GM23248 (cell line): Measurements from ENCODE around the gene SPEF2. TPM values are rescaled to one million over a fixed set of nuclear protein-coding genes. Genes with fewer than 3 reads are reported as not detected.

Experiments
- DNase-seq: peaks from one replicate; pipeline ENCODE4 v3.0.0-alpha.2; 2015
- H2AFZ ChIP-seq: fragments of 200-600 bp; sonication (generic); 2 replicates; pipeline ENCODE4 v1.6.1; 2016; ENCODE audit warnings: antibody characterized with exemption
- H3F3A ChIP-seq: fragments of 200-600 bp; sonication (generic); 2 replicates; pipeline ENCODE4 v1.6.1; 2016; ENCODE audit warnings: mild to moderate bottlenecking, antibody characterized with exemption, mixed run types; ENCODE audit not compliant: insufficient read depth
- H3K27ac ChIP-seq: fragments of 200-600 bp; sonication (generic); 2 replicates; pipeline ENCODE4 v1.5.1; 2016; ENCODE audit warnings: mild to moderate bottlenecking
- H3K27me3 ChIP-seq: fragments of 200-600 bp; sonication (generic); replicated peaks from 2 replicates; pipeline ENCODE4 v1.6.1; 2016; ENCODE audit warnings: mild to moderate bottlenecking; ENCODE audit not compliant: insufficient read depth
- H3K36me3 ChIP-seq: fragments of 200-600 bp; sonication (generic); 2 replicates; pipeline ENCODE4 v1.6.1; 2016; ENCODE audit warnings: low read depth, mild to moderate bottlenecking
- H3K4me1 ChIP-seq: fragments of 200-600 bp; sonication (generic); 2 replicates; pipeline ENCODE4 v1.6.1; 2016; ENCODE audit warnings: mild to moderate bottlenecking; ENCODE audit not compliant: insufficient read depth
- H3K4me2 ChIP-seq: fragments of 200-600 bp; sonication (generic); one replicate; pipeline ENCODE4 v1.6.1; 2016; ENCODE audit warnings: mild to moderate bottlenecking; ENCODE audit not compliant: unreplicated experiment
- H3K4me3 ChIP-seq: fragments of 200-600 bp; sonication (generic); 2 replicates; pipeline ENCODE4 v1.5.1; 2016; ENCODE audit warnings: mild to moderate bottlenecking
- H3K79me2 ChIP-seq: fragments of 200-600 bp; sonication (generic); 2 replicates; pipeline ENCODE4 v1.6.1; 2016; ENCODE audit warnings: mild to moderate bottlenecking; ENCODE audit not compliant: insufficient read depth
- H3K9ac ChIP-seq: fragments of 200-600 bp; sonication (generic); 2 replicates; pipeline ENCODE4 v1.6.1; 2016; ENCODE audit warnings: mild to moderate bottlenecking
- H3K9me2 ChIP-seq: fragments of 200-600 bp; sonication (generic); 2 replicates; pipeline ENCODE4 v1.6.1; 2016; ENCODE audit warnings: mixed run types, mild to moderate bottlenecking, moderate library complexity; ENCODE audit not compliant: insufficient read depth
- H3K9me3 ChIP-seq: fragments of 200-600 bp; sonication (generic); one replicate; pipeline ENCODE4 v1.6.1; 2017; ENCODE audit warnings: low read depth
- H4K20me1 ChIP-seq: fragments of 200-600 bp; sonication (generic); 2 replicates; pipeline ENCODE4 v1.6.0; 2016; ENCODE audit not compliant: insufficient read depth
- EZH2 ChIP-seq: fragments of 200-600 bp; sonication (generic); IDR thresholded peaks from 2 replicates; pipeline ENCODE4 v1.6.1; 2018; ENCODE audit warnings: antibody characterized with exemption, mild to moderate bottlenecking; ENCODE audit not compliant: insufficient read depth, poor library complexity, severe bottlenecking
- EZH2phosphoT487 ChIP-seq: fragments of 200-600 bp; sonication (generic); IDR thresholded peaks from 2 replicates; pipeline ENCODE4 v1.6.1; 2018; ENCODE audit warnings: antibody characterized with exemption, moderate library complexity, mild to moderate bottlenecking, low read depth; ENCODE audit not compliant: insufficient read depth
- WGBS, 2 experiments: methylation state at CpG; one replicate each; pipeline ENCODE4 v1.1.6; 2015 to 2017; ENCODE audit warnings: low lambda C conversion rate in 2 of 2, low coverage in 1 of 2; ENCODE audit errors: missing lambda C conversion rate in 2 of 2; 5-methylcytosine and 5-hydroxymethylcytosine counted together
- in situ Hi-C: fragments of 300-500 bp; cut with MboI; formaldehyde crosslinking; loops from 2 replicates; pipeline ENCODE4 v1.15.0; 2020
- polyA plus RNA-seq: library from polyadenylated mRNA; unstranded; fragments of >200 nt; fragmentation: Nextera tagmentation; extraction: Ambion mirVana; gene quantifications from 2 replicates; pipeline ENCODE4 v1.2.1, GENCODE V29; 2016
- small RNA-seq: library from RNA; depleted of rRNA; stranded (forward); fragments of <200 nt; gene quantifications from one replicate; pipeline ENCODE3, GENCODE V24; 2014; ENCODE audit warnings: low read depth, low replicate concordance
- total RNA-seq: library from RNA; depleted of rRNA; stranded (reverse); fragments of >200 nt; shearing (Covaris generic); gene quantifications from 2 replicates; pipeline ENCODE4 v1.2.3, GENCODE V29; 2014; rRNA removed

The SPEF2 gene
- total and polyA plus RNA-seq, 2 experiments from 2014 or later: 5.3 to 6.7 TPM

DNA sequence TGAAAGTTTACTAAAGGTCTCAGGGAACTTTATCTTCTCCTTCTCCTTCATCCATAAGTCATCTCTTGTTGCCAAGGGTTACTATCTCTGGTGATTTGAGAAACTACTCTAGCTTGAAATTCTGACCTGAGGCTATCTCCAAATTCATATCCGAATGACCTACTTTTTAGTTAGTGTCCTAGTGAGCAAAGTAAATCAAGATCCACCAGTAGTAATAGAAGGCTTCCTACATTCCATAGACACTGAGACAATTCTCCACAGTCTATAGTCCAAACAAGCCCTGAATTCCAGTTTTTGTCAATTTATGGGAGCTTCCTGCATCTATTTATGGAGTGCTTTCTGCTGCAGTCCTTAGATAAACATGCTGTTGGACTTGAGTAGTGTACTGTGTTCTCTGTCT, 244.1 kb downstream of the SPEF2 start:
- H3K9me3 ChIP-seq: no peaks in the 10 kb centered on the region
- 91 to 92% methylated on average over 1 of the region's 1 CpG for WGBS, 2 experiments
- no peaks in the 10 kb centered on the region for H3K79me2 ChIP-seq
- H3K27me3 ChIP-seq: no peaks in the 10 kb centered on the region
- H3F3A ChIP-seq: peaks cover 49% of the 10 kb centered on the region
- H3K4me3 ChIP-seq: no peak overlapping the region
- 0 out of 2 replicates have a peak overlapping the region, but pooled peaks have one; percentile 2 for H2AFZ ChIP-seq
- H4K20me1 ChIP-seq: no peaks in the 10 kb centered on the region
- H3K9me2 ChIP-seq: no peaks in the 10 kb centered on the region
- peak overlapping the region; percentile 11 for H3K4me2 ChIP-seq
- in situ Hi-C loops: no loop called here
- no peak overlapping the region for H3K9ac ChIP-seq
- DNase-seq: peak; percentile 17
- TF ChIP-seq EZH2phosphoT487 (no peak), EZH2 (no peak)
- peaks cover 56% of the 10 kb centered on the region for H3K4me1 ChIP-seq
- peaks cover 10% of the 10 kb centered on the region; the same call in 1 of the 2 replicates for H3K36me3 ChIP-seq
- H3K27ac ChIP-seq: no peak overlapping the region; the same call in 1 of the 2 replicates

DNA sequence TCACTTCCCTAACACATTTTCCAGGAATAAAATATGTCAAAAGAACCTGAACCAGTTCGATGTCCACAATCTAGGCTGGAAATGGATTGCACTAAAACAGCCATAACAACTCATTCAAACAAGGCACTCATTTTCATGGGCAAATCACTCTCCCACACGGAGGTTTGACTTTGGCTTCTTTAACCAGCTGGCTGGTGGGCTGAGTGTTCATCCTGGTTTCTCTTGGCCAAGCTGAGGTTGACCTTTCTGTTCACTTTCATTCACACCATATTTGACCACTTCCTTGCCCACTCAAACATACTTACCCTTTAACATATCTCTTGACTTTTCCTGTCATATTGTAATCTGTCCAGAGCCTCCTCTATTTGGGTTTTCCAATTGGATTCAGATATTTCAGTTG, 244.5 kb downstream of the SPEF2 start:
- Histone ChIP-seq H2AFZ (0 out of 2 replicates have a peak overlapping the region, but pooled peaks have one; percentile 2), H3K27ac (no peak overlapping the region), H3K27me3 (no peaks in the 10 kb centered on the region), H3K4me2 (peak overlapping the region; percentile 11), H3K79me2 (no peaks in the 10 kb centered on the region), H3F3A (peaks cover 45% of the 10 kb centered on the region), H4K20me1 (no peaks in the 10 kb centered on the region), H3K9ac (no peak overlapping the region), H3K4me1 (peaks cover 52% of the 10 kb centered on the region), H3K4me3 (no peak overlapping the region), H3K9me2 (no peaks in the 10 kb centered on the region), H3K36me3 (peaks cover 10% of the 10 kb centered on the region; the same call in 1 of the 2 replicates), H3K9me3 (no peaks in the 10 kb centered on the region)
- TF ChIP-seq EZH2phosphoT487: no peak
- TF ChIP-seq EZH2: no peak
- 90 to 92% methylated on average over 2 of the region's 2 CpGs for WGBS, 2 experiments
- in situ Hi-C loops: no loop called here
- DNase-seq: no peak

DNA sequence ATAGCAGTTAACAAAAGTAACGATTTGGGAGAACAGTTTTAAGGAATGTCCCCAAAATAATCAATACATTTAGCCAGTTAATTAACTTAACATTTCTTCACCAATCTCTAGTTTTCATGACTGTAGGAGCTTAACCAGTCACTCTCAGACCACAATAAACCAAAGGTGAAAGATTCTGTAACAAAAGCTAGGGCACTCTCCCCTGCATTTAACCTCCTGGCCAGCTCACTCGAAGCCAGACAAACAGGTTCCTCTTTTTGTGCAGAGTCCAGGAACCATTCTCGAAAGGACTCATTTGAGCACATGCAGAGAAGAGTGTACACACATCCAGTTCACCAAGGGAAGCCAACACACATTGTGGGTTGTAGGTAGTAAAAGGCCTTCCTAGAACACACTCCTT, 245.5 kb downstream of the SPEF2 start:
- Histone ChIP-seq H3K79me2 (no peaks in the 10 kb centered on the region), H3K27ac (no peak overlapping the region), H2AFZ (no peak overlapping the region), H3K9me3 (no peaks in the 10 kb centered on the region), H3K4me1 (peaks cover 44% of the 10 kb centered on the region), H3K4me3 (no peak overlapping the region), H3K27me3 (no peaks in the 10 kb centered on the region), H3K9ac (no peak overlapping the region), H3K4me2 (no peak overlapping the region), H3F3A (peaks cover 40% of the 10 kb centered on the region), H3K36me3 (peaks cover 17% of the 10 kb centered on the region), H4K20me1 (no peaks in the 10 kb centered on the region), H3K9me2 (no peaks in the 10 kb centered on the region)
- TF ChIP-seq EZH2 (no peak), EZH2phosphoT487 (no peak)
- DNase-seq: no peak
- 97 to 100% methylated on average over 3 of the region's 3 CpGs for WGBS, 2 experiments
- in situ Hi-C loops: no loop called here

Small RNAs within 50 kb of the gene (small RNA-seq; reads per million reads assigned to genes)
- gene RNU7-130P: not detected

Other genes starting within 250 kb of the SPEF2 start
- 12.6 and 16.9 TPM in 2 replicates for gene IL7R, start 239.0 kb downstream of the SPEF2 start, total RNA-seq
- 10.9 and 13.9 TPM in 2 replicates for gene IL7R, start 239.0 kb downstream of the SPEF2 start, polyA plus RNA-seq